ENCODE results near the gene VDR. TPM values are rescaled to one million over a fixed set of nuclear protein-coding genes. Genes with fewer than 3 reads are reported as not detected.
"Not testable (repeated sequence)": the region's sequence is repeated elsewhere in the genome, so short reads cannot be mapped to it uniquely, and the experiment has no call there.

The VDR gene
- total RNA-seq, 2 experiments from 2014 or later, result 34.9 to 69.8 TPM

DNA sequence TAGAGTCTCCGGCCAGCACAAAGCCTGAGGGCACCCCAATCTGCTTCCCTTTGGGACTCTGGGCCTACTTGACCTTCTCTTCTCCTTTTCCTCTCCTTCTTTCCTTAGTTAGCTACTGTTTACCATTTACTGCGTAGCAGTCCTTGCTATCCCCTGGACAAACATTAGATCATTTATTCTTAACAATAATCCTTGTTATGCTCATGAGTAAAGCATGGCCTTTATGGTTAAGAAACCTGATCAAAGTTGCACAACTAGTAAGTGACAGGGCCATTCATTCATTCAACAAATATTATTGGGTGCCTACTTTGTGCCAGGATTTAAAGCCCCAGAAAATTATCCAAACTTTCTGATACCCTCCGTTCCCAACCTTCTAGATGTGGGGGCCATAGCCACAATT is 81.9 kb downstream of the VDR start:
- Mint-ChIP-seq H3K27me3 (no peaks in the 10 kb centered on the region), H3K9me3 (ENCODE audit: low read depth) (no peaks in the 10 kb centered on the region), H3K36me3 (peaks cover 12% of the 10 kb centered on the region), H3K27ac (no peak overlapping the region), H3K4me3 (no peak overlapping the region), H3K4me1 (peaks cover 52% of the 10 kb centered on the region)
- ATAC-seq (no peak), DNase-seq (no peak)
- CTCF ChIA-PET, result interaction anchor here (1.2 to 27.3 kb wide), 4 partner anchors 10 to 79 kb away, joined by 3 to 775 read pairs (median 58); no protein-coding TSS in a partner anchor

DNA sequence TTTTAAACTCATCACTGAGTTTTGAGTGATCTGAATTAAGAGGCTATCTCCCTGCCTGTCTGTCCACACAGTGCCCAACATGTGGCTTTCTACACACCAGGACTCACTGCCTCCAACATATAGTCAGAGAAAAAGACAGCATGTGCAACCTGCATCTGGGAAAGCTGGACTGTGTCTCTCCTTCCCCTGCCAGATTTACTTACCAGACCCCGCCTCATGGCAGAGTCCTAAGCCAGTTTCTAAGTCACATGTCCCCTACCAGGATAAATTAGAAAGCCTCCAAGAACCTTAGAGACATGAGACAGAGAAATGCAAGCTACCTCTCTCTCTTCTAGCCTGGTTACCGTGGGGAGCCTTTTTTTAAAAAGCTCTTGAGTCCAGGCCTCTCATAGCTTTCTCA is 82.4 kb downstream of the VDR start:
- Mint-ChIP-seq H3K9me3 (ENCODE audit: low read depth) (no peaks in the 10 kb centered on the region), H3K36me3 (peaks cover 16% of the 10 kb centered on the region), H3K4me1 (peaks cover 56% of the 10 kb centered on the region), H3K27me3 (no peaks in the 10 kb centered on the region), H3K27ac (no peak overlapping the region), H3K4me3 (no peak overlapping the region)
- CTCF ChIA-PET, result interaction anchor here (1.0 to 27.3 kb wide), 5 partner anchors 9 to 79 kb away, joined by 3 to 775 read pairs (median 9); no protein-coding TSS in a partner anchor
- no peak for DNase-seq
- no peak for ATAC-seq

DNA sequence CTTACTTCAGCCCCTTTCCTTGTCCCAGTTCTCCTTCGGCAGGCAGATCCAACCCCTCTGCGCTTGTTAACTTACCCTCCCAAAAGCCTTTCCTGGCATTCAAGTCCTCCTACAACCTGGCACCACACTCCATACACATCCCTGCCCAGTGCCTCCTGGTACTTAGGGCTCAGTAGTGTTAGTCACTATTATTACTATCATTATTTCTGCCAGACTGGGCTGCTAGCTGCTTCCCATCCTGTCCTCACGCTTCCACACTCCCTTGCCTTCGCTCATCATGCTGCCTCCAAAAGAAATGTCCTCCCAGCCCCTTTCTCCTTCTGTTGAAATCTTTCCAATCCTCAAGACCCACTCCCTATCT is 83.5 kb downstream of the VDR start:
- Mint-ChIP-seq H3K4me3 (peak overlapping the region; percentile 14), H3K9me3 (ENCODE audit: low read depth) (no peaks in the 10 kb centered on the region), H3K36me3 (peaks cover 21% of the 10 kb centered on the region), H3K27me3 (no peaks in the 10 kb centered on the region), H3K27ac (peak overlapping the region; percentile 41), H3K4me1 (peaks cover 60% of the 10 kb centered on the region)
- CTCF ChIA-PET, result interaction anchor here (1.0 to 27.3 kb wide), 5 partner anchors 12 to 78 kb away, joined by 3 to 775 read pairs (median 9); no protein-coding TSS in a partner anchor
- no peak for DNase-seq
- ATAC-seq, result no peak

DNA sequence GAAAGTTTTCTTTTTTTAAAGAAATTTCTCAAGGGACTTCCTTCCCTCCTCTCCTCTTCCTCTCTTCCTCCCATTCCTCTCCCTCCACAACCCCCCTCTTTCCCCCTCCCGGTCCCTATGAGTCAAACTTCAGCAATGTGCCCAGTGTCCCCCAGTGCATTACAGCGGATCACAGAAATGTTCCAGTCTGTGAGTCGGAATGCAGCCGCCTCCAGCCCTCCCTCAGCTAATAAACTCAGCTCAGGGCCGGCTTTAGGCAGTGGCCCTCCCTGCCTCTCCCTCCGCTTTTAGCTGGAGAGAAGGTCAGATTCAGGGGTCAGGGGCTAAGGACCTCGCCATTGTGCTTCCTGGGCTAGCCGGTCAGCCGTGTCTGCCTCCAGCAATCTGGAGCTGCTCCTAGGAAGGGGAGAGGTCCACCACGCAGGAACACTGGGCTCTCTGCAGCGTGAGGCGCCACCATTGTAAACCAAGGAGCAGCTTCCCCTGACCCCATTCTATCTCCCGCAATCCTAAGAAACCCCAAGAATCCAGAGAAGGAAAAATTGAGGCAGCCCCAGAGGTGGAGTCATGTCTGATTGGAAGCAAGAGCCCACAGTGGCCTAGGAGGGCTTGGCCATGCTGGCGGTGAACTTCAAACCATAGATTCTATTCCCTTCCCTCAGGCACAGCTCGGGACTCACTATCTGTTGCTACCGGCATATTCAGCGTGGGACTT is 84.0 kb downstream of the VDR start:
- CTCF ChIA-PET, result interaction anchor here (1.4 to 27.3 kb wide), 4 partner anchors 13 to 42 kb away, joined by 4 to 775 read pairs (median 70); no protein-coding TSS in a partner anchor
- no peak for ATAC-seq
- Mint-ChIP-seq H3K4me3 (peak overlapping the region; percentile 79), H3K9me3 (ENCODE audit: low read depth) (no peaks in the 10 kb centered on the region), H3K4me1 (peaks cover 62% of the 10 kb centered on the region), H3K27ac (peak overlapping the region; percentile 45), H3K27me3 (no peaks in the 10 kb centered on the region), H3K36me3 (peaks cover 24% of the 10 kb centered on the region)
- no peak for DNase-seq

DNA sequence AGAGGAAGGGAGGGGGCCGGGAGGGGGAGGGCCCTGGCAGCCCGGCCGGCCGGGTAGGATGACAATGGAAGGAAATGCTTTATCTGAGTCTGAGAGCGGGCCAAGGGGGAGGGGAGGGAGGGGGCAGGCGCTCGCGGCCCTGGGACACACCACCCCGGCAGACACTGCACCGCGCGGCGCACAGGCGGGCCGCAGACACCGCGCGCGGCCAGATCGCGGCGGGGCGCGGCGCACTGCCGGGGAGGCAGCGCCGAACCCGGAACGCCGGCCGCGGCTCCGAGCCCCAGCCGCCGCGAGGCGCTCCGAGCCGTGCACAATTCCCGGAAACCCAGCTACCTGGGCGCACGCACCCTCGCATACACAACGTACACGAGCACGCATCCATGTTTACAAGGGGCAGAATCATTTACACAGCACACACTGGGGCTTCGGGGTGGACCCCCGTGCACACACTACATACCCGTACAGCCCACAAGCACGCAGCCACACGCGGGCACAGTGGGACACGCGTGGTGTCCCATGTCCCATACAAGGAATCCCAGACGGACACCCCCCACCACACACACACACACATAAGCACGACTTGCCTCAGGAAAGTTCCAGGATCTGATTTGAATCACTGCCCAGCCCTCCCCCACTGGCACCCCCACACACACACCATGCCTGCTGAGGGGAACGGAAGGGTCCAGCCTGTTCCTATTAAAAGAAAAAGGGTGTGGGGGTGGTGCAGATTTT is 84.7 kb downstream of the VDR start, which contains the start of gene HDAC7:
HDAC7 (minus strand) TSS at position 8 of the 735 bp plus-strand sequence. CDS start 118 bp downstream, outside the sequence.
- DNase-seq, result peak; percentile 85
- H3K27me3 Mint-ChIP-seq, result no peaks in the 10 kb centered on the region
- CTCF ChIA-PET, result interaction anchor here (1.1 to 27.3 kb wide), 5 partner anchors 12 to 77 kb away, joined by 3 to 775 read pairs (median 34); no protein-coding TSS in a partner anchor
- H3K4me3 Mint-ChIP-seq, result peak within 1 kb of the TSS; percentile 97
- H3K27ac Mint-ChIP-seq, result peak within 1 kb of the TSS; percentile 96
- H3K4me1 Mint-ChIP-seq, result peaks cover 61% of the 10 kb centered on the region
- H3K9me3 Mint-ChIP-seq (ENCODE audit: low read depth), result no peaks in the 10 kb centered on the region
- H3K36me3 Mint-ChIP-seq, result peaks cover 26% of the 10 kb centered on the region
- ATAC-seq, result peak; percentile 52

DNA sequence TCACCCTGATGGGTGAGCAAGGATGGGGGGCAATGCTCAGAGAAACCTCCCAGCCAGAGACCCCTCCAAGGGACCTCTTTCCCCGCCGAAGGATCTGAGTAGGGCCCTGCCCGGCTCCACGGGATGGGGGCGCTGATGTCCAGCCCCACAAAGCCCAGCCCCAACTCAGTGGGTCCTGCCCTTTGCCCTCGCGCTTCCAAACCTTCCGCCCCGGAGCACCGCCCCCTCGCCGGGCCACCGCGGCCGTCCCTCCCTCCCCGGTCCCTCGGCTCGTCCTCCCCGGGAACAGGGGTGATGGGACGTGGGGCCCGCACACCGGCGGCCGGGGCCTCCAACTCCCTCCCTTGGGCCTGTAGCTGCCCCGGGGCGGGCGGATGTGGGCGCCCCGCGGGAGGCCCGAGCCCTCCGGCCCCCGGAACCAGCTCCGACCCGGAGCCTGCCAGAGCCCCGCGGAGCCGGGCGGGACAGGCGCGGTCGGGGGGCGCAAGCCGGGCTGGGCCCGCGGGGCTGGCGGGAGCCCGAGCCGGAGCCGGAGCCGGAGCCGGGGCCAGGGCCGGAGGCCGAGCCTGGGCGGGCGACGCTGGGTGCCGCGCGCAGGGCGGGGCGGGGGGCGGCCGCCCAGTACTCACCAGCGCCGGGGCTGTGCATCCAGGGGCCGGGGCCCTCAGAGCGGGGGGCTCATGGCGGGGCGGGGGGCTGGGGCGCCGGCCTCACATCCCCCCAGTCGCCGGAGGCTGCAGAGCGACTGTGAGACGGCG is 85.5 kb downstream of the VDR start:
- H3K9me3 Mint-ChIP-seq (ENCODE audit: low read depth), result no peaks in the 10 kb centered on the region
- no peaks in the 10 kb centered on the region for H3K27me3 Mint-ChIP-seq
- peak overlapping the region; percentile 96 for H3K27ac Mint-ChIP-seq
- ATAC-seq (peak; percentile 48), DNase-seq (peak; percentile 77)
- CTCF ChIA-PET, result interaction anchor here (1.1 to 27.3 kb wide), 6 partner anchors 11 to 78 kb away, joined by 3 to 775 read pairs (median 20); no protein-coding TSS in a partner anchor
- H3K4me3 Mint-ChIP-seq, result peak overlapping the region; percentile 97
- H3K4me1 Mint-ChIP-seq, result peaks cover 61% of the 10 kb centered on the region
- peaks cover 32% of the 10 kb centered on the region for H3K36me3 Mint-ChIP-seq

DNA sequence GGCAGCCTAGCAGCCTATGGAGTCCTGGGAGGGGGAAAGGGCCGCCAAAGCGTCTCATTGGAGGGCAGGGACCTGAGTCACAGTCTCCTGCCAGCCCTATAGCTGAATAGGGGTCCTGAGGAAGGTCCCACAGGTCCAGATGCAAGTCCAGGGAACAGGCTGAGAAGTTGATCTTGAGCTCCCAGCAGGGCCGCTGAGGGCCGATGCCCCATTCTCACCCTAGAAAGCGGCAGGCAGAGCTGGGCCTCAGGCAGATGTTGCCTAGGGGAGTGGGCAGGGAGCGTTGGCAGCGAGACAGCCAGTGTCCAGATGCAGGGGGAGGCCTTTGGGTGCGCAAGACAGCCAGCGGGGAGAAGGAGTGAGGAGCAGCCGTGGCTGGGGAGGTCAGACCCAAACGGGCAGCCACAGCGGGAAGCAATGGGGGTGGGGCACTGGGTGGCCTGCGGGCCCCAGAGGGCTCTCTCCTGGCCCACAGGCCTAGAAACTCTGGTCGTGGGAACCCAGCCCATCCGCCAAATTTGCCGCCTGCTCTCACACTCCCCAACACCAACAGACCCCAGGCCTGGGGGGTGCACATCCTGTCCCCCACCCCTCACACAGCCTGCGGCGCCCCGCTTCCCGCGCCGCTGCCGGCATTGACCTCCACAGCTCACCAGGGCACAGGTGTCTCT is 86.2 kb downstream of the VDR start:
- peak; percentile 57 for DNase-seq
- Mint-ChIP-seq H3K36me3 (peaks cover 36% of the 10 kb centered on the region), H3K9me3 (ENCODE audit: low read depth) (no peaks in the 10 kb centered on the region), H3K27ac (peak overlapping the region; percentile 96), H3K4me3 (peak overlapping the region; percentile 97), H3K4me1 (peaks cover 61% of the 10 kb centered on the region), H3K27me3 (no peaks in the 10 kb centered on the region)
- CTCF ChIA-PET, result interaction anchor here (0.9 to 27.3 kb wide), 13 partner anchors 11 to 112 kb away, joined by 3 to 775 read pairs (median 5); partner anchors contain the start of gene RPAP3
- peak; percentile 18 for ATAC-seq

DNA sequence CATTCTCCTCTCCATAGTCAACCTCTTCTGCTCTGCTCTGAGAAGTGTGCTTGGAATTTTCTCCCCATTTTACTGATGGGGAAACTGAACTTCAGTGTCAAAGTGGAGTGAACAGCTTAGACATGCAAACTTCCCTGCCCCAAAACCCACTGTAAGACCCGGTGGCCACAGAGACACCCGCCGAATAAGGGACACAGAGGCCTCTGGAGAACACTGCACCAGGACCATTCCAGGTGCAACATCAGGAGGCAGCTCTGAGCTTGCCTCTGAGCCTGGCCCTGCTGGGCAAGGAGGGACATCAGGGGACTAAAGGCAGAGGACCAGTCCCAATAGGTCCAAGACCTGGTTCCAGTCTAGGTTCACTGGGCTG is 86.8 kb downstream of the VDR start:
- peak overlapping the region; percentile 97 for H3K4me3 Mint-ChIP-seq
- H3K9me3 Mint-ChIP-seq (ENCODE audit: low read depth), result no peaks in the 10 kb centered on the region
- peaks cover 63% of the 10 kb centered on the region for H3K4me1 Mint-ChIP-seq
- peak overlapping the region; percentile 96 for H3K27ac Mint-ChIP-seq
- no peak for ATAC-seq
- CTCF ChIA-PET, result interaction anchor here (0.9 to 27.3 kb wide), 15 partner anchors 10 to 112 kb away, joined by 3 to 775 read pairs (median 4); partner anchors contain the start of genes RPAP3 and SLC48A1
- no peak for DNase-seq
- no peaks in the 10 kb centered on the region for H3K27me3 Mint-ChIP-seq
- H3K36me3 Mint-ChIP-seq, result peaks cover 40% of the 10 kb centered on the region

DNA sequence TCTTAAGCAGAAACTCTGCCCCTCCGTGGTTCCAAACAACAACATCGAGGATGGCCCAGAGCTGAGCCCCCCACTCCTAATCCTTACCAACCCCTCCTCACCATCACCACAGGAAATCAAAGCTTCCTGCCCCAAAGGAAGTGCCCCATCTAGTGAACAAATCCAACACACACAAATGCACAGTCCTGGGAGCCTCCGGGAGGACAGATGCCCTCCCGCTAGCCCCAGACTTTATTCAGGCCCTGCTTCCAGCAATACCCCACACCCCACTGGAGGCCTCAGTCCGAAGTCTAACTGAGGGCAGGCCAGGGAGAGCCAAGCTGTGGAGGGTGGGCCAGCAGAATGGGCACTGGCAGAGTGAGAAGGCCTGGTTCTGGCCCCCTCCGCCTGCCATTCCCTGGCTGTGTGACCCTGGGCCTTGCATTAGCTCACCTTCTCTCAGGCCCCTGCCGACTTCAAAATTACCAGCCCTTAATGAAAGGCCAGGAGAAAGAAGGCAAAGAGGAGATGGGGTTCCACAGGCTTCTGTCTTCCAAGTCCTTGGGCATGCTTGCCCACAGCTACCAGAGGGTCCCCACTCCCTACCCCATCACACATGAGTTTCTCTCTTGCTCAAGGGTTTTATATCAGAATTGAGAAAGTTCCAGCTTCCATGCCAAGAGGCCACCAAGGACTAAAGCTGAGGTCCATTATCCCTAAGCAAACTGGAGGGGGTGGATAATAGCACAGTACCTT is 87.4 kb downstream of the VDR start:
- Mint-ChIP-seq H3K4me3 (peak overlapping the region; percentile 97), H3K36me3 (peaks cover 42% of the 10 kb centered on the region), H3K27ac (peak overlapping the region; percentile 96), H3K9me3 (ENCODE audit: low read depth) (no peaks in the 10 kb centered on the region), H3K27me3 (no peaks in the 10 kb centered on the region), H3K4me1 (peaks cover 64% of the 10 kb centered on the region)
- CTCF ChIA-PET, result interaction anchor here (1.1 to 27.3 kb wide), 13 partner anchors 9 to 111 kb away, joined by 3 to 775 read pairs (median 4); partner anchors contain the start of genes RPAP3 and SLC48A1
- ATAC-seq, result no peak
- DNase-seq, result peak; percentile 50

DNA sequence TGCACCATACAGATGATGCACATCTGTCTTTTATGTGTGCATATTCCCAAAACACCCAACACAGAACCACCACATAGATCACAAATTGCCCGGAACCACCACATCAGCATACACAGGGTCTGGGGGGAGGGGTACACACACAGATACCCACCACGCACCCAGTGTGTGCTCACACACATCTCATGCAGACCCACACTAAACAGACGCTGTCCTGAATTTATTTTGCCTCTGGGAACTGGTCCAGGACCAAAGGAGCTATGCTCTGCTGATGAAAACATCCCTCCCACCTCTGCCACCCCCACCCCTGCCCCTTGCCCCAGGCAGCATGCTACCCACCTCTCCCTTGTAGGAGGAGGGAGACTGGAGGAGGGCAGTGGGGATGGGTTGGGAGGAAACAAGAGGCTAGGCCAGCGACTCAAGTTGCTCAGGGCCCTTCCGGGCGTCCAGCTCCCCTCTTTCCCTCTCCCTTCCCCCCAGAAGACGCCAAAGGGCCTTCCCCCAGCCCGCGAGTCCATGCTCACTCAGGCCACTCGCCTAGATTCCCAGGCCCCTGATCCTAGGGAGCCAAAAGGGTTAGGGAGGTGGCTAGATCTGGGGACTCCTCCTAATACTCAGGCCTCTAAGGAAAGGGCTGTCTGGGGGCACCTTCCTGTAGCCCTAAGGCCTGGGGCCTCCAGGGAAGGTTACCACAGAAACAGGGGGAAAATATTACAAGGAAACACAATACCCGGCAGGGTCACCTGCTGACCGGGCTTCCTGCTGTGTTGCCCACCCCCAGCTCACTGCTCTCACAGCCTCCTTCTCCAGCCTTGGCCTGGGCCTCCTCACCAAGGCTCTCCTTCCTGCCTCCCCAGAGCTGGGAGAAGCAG is 88.2 kb downstream of the VDR start:
- CTCF ChIA-PET, result interaction anchor here (1.1 to 27.3 kb wide), 9 partner anchors 9 to 99 kb away, joined by 3 to 775 read pairs (median 7); partner anchors contain the start of gene SLC48A1
- Mint-ChIP-seq H3K4me3 (peak overlapping the region; percentile 97), H3K4me1 (peaks cover 69% of the 10 kb centered on the region), H3K9me3 (ENCODE audit: low read depth) (no peaks in the 10 kb centered on the region), H3K27ac (peak overlapping the region; percentile 96), H3K36me3 (peaks cover 45% of the 10 kb centered on the region), H3K27me3 (no peaks in the 10 kb centered on the region)
- DNase-seq (no peak), ATAC-seq (no peak)

DNA sequence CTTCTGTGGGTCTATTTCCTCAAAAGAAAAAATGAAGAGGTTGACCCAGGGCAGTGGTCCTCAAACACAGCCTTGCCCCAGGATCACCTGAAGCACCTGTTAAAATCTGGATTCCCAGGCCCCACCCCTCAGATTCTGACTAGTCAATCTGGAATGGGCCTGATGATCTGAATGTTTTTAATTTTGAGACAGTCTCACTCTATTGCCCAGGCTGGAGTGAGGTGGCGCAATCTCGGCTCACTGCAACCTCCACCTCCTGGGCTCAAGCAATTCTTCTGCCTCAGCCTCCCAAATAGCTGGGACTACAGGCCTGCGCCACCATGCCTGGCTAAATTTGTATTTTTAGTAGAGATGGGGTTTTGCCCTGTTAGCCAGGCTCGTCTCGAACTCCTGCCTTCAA is 89.3 kb downstream of the VDR start:
- Mint-ChIP-seq H3K36me3 (peaks cover 53% of the 10 kb centered on the region), H3K4me1 (peaks cover 71% of the 10 kb centered on the region), H3K27ac (peak overlapping the region; percentile 96)
- CTCF ChIA-PET, result interaction anchor here (3.2 to 27.3 kb wide), 2 partner anchors 18 to 49 kb away, joined by 15 to 775 read pairs; no protein-coding TSS in a partner anchor
- not testable (repeated sequence) for H3K9me3 Mint-ChIP-seq (ENCODE audit: low read depth); H3K27me3 Mint-ChIP-seq; DNase-seq; ATAC-seq; H3K4me3 Mint-ChIP-seq
